Spleen (tissue), 11 donors: Measurements from ENCODE around the gene ELF4. TPM values are rescaled to one million over a fixed set of nuclear protein-coding genes. Genes with fewer than 3 reads are reported as not detected.

Source experiments
- DNase-seq: peaks from one replicate; pipeline ENCODE4 v3.0.0-alpha.2; 2020
- H3K27ac ChIP-seq, 8 donors: fragments of 200-600 bp; sonication (generic) in 7 of 8; 1 replicate in 4 of 8; 2 replicates in 4 of 8; pipeline versions ENCODE4 v1.5.0 to v1.8.0; 2016 to 2021; ENCODE audit warnings: inconsistent platforms in 4 of 8, mild to moderate bottlenecking in 4 of 8, moderate library complexity in 1 of 8
- H3K27me3 ChIP-seq, 7 donors: fragments of 200-600 bp; sonication (generic) in 6 of 7; replicated peaks in 1 of 7; 1 replicate in 4 of 7; 2 replicates in 3 of 7; pipeline versions ENCODE4 v1.5.0 to v1.8.0; 2016 to 2021; ENCODE audit warnings: inconsistent platforms in 3 of 7, mild to moderate bottlenecking in 1 of 7
- H3K36me3 ChIP-seq, 6 donors: fragments of 200-600 bp; sonication (generic) in 5 of 6; 1 replicate in 4 of 6; 2 replicates in 2 of 6; pipeline versions ENCODE4 v1.5.0 to v1.8.0; 2016 to 2021; ENCODE audit warnings: inconsistent platforms in 2 of 6
- H3K4me1 ChIP-seq, 6 donors: fragments of 200-600 bp; sonication (generic) in 5 of 6; 1 replicate in 3 of 6; 2 replicates in 3 of 6; pipeline versions ENCODE4 v1.5.0 to v1.8.0; 2016 to 2021; ENCODE audit warnings: inconsistent platforms in 3 of 6
- H3K4me3 ChIP-seq, 8 donors: fragments of 200-600 bp; sonication (generic) in 7 of 8; 1 replicate in 4 of 8; 2 replicates in 4 of 8; pipeline versions ENCODE4 v1.5.0 to v1.8.0; 2016 to 2021; ENCODE audit warnings: inconsistent platforms in 4 of 8, mild to moderate bottlenecking in 4 of 8, moderate library complexity in 2 of 8
- H3K9me3 ChIP-seq, 8 donors: fragments of 200-600 bp; sonication (generic) in 7 of 8; 1 replicate in 4 of 8; 2 replicates in 4 of 8; pipeline versions ENCODE4 v1.5.0 to v1.8.0; 2016 to 2021; ENCODE audit warnings: inconsistent platforms in 4 of 8
- CTCF ChIP-seq, 11 experiments: fragments of 200-600 bp in 7 of 11; fragments of 450-650 bp in 4 of 11; sonication (generic) in 4 of 11; IDR thresholded peaks in 8 of 11; conservative IDR thresholded peaks in 3 of 11; 1 replicate in 7 of 11; 2 replicates in 4 of 11; pipeline versions ENCODE4 v1.4.0 to v1.8.0; 2016 to 2021; ENCODE audit warnings: antibody characterized with exemption in 11 of 11, inconsistent platforms in 4 of 11, mild to moderate bottlenecking in 1 of 11
- POLR2A ChIP-seq, 3 donors: fragments of 450-650 bp; IDR thresholded peaks; one replicate each; pipeline ENCODE4 v1.5.1; 2017; ENCODE audit warnings: antibody characterized with exemption in 3 of 3, mild to moderate bottlenecking in 1 of 3
- POLR2AphosphoS5 ChIP-seq, 3 donors: sonication (generic); formaldehyde crosslinking; IDR thresholded peaks; one replicate each; pipeline ENCODE4 v1.5.1; 2017; ENCODE audit warnings: antibody characterized with exemption in 3 of 3
- WGBS, 5 donors: extraction: QIAGEN DNeasy Blood & Tissue Kit in 3 of 5; methylation state at CpG; one replicate each; pipeline versions ENCODE4 v1.1.5 to v1.1.7; 2013 to 2018; 5-methylcytosine and 5-hydroxymethylcytosine counted together
- intact Hi-C: fragments of 100-400 bp; cut with DNase I; formaldehyde crosslinking; loops from one replicate; pipeline ENCODE4 v1.15.0; 2023; ENCODE audit warnings: low total_unique reads
- polyA plus RNA-seq, 3 donors: library from polyadenylated mRNA; stranded (reverse); fragments of 200-250 nt; gene quantifications; one replicate each; pipeline ENCODE4 v1.2.1, GENCODE V29; 2013
- total RNA-seq, 7 donors: library from RNA; depleted of rRNA in 3 of 7; stranded (reverse); fragments of >200 nt in 3 of 7; fragmentation: NEBNext Ultra II Directional in 4 of 7; extraction: Animal tissue kit (Norgen Biotek cat#: 25700) in 4 of 7; gene quantifications; one replicate each; pipeline versions ENCODE4 v1.1.0 to v1.2.1, GENCODE V29; 2016 to 2021
- donor health status: healthy with polysubstance abuse.
- donor health status: DM: no; HTN: no; CAD: no; lungs with moderate emphysema.
- donor health status: DM: no; HTN: no; CAD: no.
- donor health status: Bipolar disorder and iron deficiency.
- donor health status: healthy.
- donor health status: DM: no; HTN: no; CAD: no.
- donor health status: DM: yes; HTN: yes; CAD: no.

ELF4 gene
- total and polyA plus RNA-seq, 10 donors, result 6.4 to 35.3 (median 30.4) TPM

GRCh38 chrX:130072345-130072740 lies 38.0 kb downstream of the ELF4 start:
- no peak overlapping the region for H3K4me3 ChIP-seq
- 53 to 64% (median 54%) methylated on average over 9 to 10 of the region's 10 CpGs for WGBS, 5 donors
- no peaks in the 10 kb centered on the region for H3K27me3 ChIP-seq
- peaks cover 0 to 97% (median 50%) of the 10 kb centered on the region in 6 donors for H3K36me3 ChIP-seq
- H3K27ac ChIP-seq, result no peak overlapping the region
- H3K4me1 ChIP-seq, result no peaks in the 10 kb centered on the region
- no peak for DNase-seq
- H3K9me3 ChIP-seq, result no peaks in the 10 kb centered on the region
- no peak for TF ChIP-seq CTCF (IDR thresholded peaks at IDR 0.05 in 8 of 11, conservative IDR thresholded peaks at IDR 0.05 in 3 of 11)
- TF ChIP-seq POLR2A (IDR thresholded peaks at IDR 0.05), result no peak
- TF ChIP-seq POLR2AphosphoS5 (IDR thresholded peaks at IDR 0.05), result peak in 1 of 3 donors; percentile 12
- intact Hi-C loops, result no loop called here

- Histone ChIP-seq H3K4me1 (no peaks in the 10 kb centered on the region), H3K36me3 (peaks cover 0 to 98% (median 56%) of the 10 kb centered on the region in 6 donors), H3K9me3 (no peaks in the 10 kb centered on the region), H3K4me3 (no peak overlapping the region), H3K27ac (no peak overlapping the region), H3K27me3 (no peaks in the 10 kb centered on the region)
- TF ChIP-seq CTCF (IDR thresholded peaks at IDR 0.05 in 8 of 11, conservative IDR thresholded peaks at IDR 0.05 in 3 of 11) (no peak), POLR2AphosphoS5 (IDR thresholded peaks at IDR 0.05) (no peak), POLR2A (IDR thresholded peaks at IDR 0.05) (no peak)
- intact Hi-C loops, result no loop called here
- WGBS, 5 donors, result 70 to 87% (median 80%) methylated on average over 11 to 18 of the region's 18 CpGs
- DNase-seq, result no peak
Measured at GRCh38 chrX:130071611-130072344, 38.5 kb downstream of the ELF4 start.

- Histone ChIP-seq H3K27ac (no peak overlapping the region), H3K27me3 (no peaks in the 10 kb centered on the region), H3K36me3 (peaks cover 0 to 78% (median 51%) of the 10 kb centered on the region in 6 donors), H3K4me3 (no peak overlapping the region), H3K9me3 (no peaks in the 10 kb centered on the region), H3K4me1 (no peaks in the 10 kb centered on the region)
- TF ChIP-seq POLR2A (IDR thresholded peaks at IDR 0.05) (no peak), POLR2AphosphoS5 (IDR thresholded peaks at IDR 0.05) (peak in 1 of 3 donors; percentile 13), CTCF (IDR thresholded peaks at IDR 0.05 in 8 of 11, conservative IDR thresholded peaks at IDR 0.05 in 3 of 11) (no peak)
- no peak for DNase-seq
- WGBS, 5 donors, result 78 to 92% (median 88%) methylated on average over 9 to 15 of the region's 15 CpGs
- intact Hi-C loops, result no loop called here
Measured at GRCh38 chrX:130066975-130067615, 43.2 kb downstream of the ELF4 start.
